ENCODE results near the gene DENND5A.

DNA sequence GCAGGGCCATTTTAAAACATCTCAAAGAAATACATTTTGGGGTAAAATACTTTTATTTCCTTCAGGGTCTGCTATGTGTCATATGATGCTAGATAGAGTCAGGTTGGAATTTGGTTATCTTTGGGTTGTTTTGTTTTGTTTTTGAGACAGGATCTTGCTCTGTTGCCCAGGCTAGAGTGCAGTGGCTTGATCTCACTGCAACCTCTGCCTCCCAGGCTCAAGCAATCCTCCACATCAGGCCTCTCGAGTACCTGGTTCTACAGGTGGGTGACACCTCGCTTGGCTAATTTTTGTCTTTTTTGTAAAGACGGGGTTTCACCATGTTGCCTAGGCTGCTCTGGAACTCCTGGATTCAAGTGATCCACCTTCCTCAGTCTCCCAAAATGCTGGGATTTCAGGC, 17.3 kb downstream of the DENND5A start:
- TF ChIP-seq SP1 (IDR thresholded peaks at IDR 0.05; ENCODE audit: low read depth, low read length) (no peak), CHD1 (IDR thresholded peaks at IDR 0.05; ENCODE audit: low read depth, low read length) (no peak), CHD2 (IDR thresholded peaks at IDR 0.05; ENCODE audit: borderline replicate concordance, low read depth, low read length) (no peak), ELK1 (IDR thresholded peaks at IDR 0.05; ENCODE audit: low read depth, low read length) (no peak)
